Liver (tissue), 9 donors: Measurements from ENCODE around the gene GNPTG. TPM values are rescaled to one million over a fixed set of nuclear protein-coding genes. Genes with fewer than 3 reads are reported as not detected.

Experiments used
- DNase-seq: peaks from one replicate; pipeline ENCODE4 v3.0.0-alpha.2; 2017; ENCODE audit warnings: low spot score
- H3K27ac ChIP-seq, 2 donors: one replicate each; pipeline ENCODE4 v1.7.0; 2013; ENCODE audit warnings: inconsistent platforms in 2 of 2, low read length in 2 of 2, control low read depth in 1 of 2, low read depth in 1 of 2, mild to moderate bottlenecking in 1 of 2
- H3K27me3 ChIP-seq, 4 donors: one replicate each; pipeline versions ENCODE4 v1.6.1 to v1.7.0; 2013; ENCODE audit warnings: low read length in 3 of 4, inconsistent platforms in 1 of 4, mild to moderate bottlenecking in 1 of 4, moderate library complexity in 1 of 4; ENCODE audit not compliant: control insufficient read depth in 4 of 4, insufficient read depth in 4 of 4
- H3K36me3 ChIP-seq, 4 donors: one replicate each; pipeline versions ENCODE4 v1.6.1 to v1.7.0; 2013; ENCODE audit warnings: low read length in 3 of 4, mild to moderate bottlenecking in 3 of 4, low read depth in 1 of 4, moderate library complexity in 1 of 4; ENCODE audit not compliant: control insufficient read depth in 4 of 4, insufficient read depth in 3 of 4
- H3K4me1 ChIP-seq, 4 donors: one replicate each; pipeline versions ENCODE4 v1.6.1 to v1.7.0; 2013; ENCODE audit warnings: low read length in 3 of 4, mild to moderate bottlenecking in 3 of 4, moderate library complexity in 1 of 4; ENCODE audit not compliant: control insufficient read depth in 4 of 4, insufficient read depth in 4 of 4
- H3K4me3 ChIP-seq, 3 donors: one replicate each; pipeline versions ENCODE4 v1.6.1 to v1.7.0; 2013; ENCODE audit warnings: low read length in 3 of 3, control low read depth in 1 of 3, low read depth in 1 of 3, mild to moderate bottlenecking in 1 of 3
- H3K9ac ChIP-seq, 2 donors: one replicate each; pipeline ENCODE4 v1.7.0; 2013; ENCODE audit warnings: low read length in 2 of 2, mild to moderate bottlenecking in 2 of 2, moderate library complexity in 2 of 2, control low read depth in 1 of 2, low read depth in 1 of 2
- H3K9me3 ChIP-seq, 4 donors: one replicate each; pipeline versions ENCODE4 v1.6.1 to v1.7.0; 2013; ENCODE audit warnings: low read length in 3 of 4; ENCODE audit not compliant: control insufficient read depth in 4 of 4
- CTCF ChIP-seq: fragments of 150-350 bp; IDR thresholded peaks from 2 replicates; pipeline ENCODE4 v1.5.1; 2017; ENCODE audit warnings: improper control_type of control experiment, low read depth, low read length; ENCODE audit not compliant: missing input control
- FOXA1 ChIP-seq: IDR thresholded peaks from 2 replicates; pipeline ENCODE4 v1.6.1; 2016; ENCODE audit warnings: antibody characterized with exemption
- FOXA2 ChIP-seq: IDR thresholded peaks from 2 replicates; pipeline ENCODE4 v1.6.1; 2016; ENCODE audit warnings: antibody characterized with exemption
- GABPA ChIP-seq, 2 donors: IDR thresholded peaks in 1 of 2; conservative IDR thresholded peaks in 1 of 2; 2 replicates each; pipeline ENCODE4 v1.6.1; 2016; ENCODE audit warnings: antibody characterized with exemption in 2 of 2, mild to moderate bottlenecking in 1 of 2, moderate library complexity in 1 of 2
- HNF4A ChIP-seq, 2 donors: conservative IDR thresholded peaks; 2 replicates each; pipeline ENCODE4 v1.6.1; 2016; ENCODE audit warnings: antibody characterized with exemption in 2 of 2, mild to moderate bottlenecking in 2 of 2
- HNF4G ChIP-seq: IDR thresholded peaks from 2 replicates; pipeline ENCODE4 v1.6.1; 2016; ENCODE audit warnings: antibody characterized with exemption
- NR2F2 ChIP-seq: IDR thresholded peaks from 2 replicates; pipeline ENCODE4 v1.6.1; 2016; ENCODE audit warnings: antibody characterized with exemption
- RAD21 ChIP-seq, 2 donors: IDR thresholded peaks; 2 replicates each; pipeline ENCODE4 v1.6.1; 2016; ENCODE audit warnings: antibody characterized with exemption in 2 of 2, mild to moderate bottlenecking in 2 of 2
- REST ChIP-seq: IDR thresholded peaks from 2 replicates; pipeline ENCODE4 v1.6.1; 2016; ENCODE audit warnings: antibody characterized with exemption, mild to moderate bottlenecking
- RXRA ChIP-seq, 2 donors: IDR thresholded peaks; 2 replicates each; pipeline ENCODE4 v1.6.1; 2017 to 2018; ENCODE audit warnings: antibody characterized with exemption in 2 of 2, mild to moderate bottlenecking in 1 of 2
- SP1 ChIP-seq: IDR thresholded peaks from 2 replicates; pipeline ENCODE4 v1.6.1; 2018; ENCODE audit warnings: antibody characterized with exemption, mild to moderate bottlenecking
- TAF1 ChIP-seq: conservative IDR thresholded peaks from 2 replicates; pipeline ENCODE4 v1.6.1; 2016; ENCODE audit warnings: antibody characterized with exemption, mild to moderate bottlenecking
- YY1 ChIP-seq: IDR thresholded peaks from 2 replicates; pipeline ENCODE4 v1.6.1; 2016; ENCODE audit warnings: antibody characterized with exemption, mild to moderate bottlenecking
- WGBS: extraction: QIAGEN DNeasy Blood & Tissue Kit; methylation state at CpG from one replicate; pipeline ENCODE4 v1.1.7; 2013; 5-methylcytosine and 5-hydroxymethylcytosine counted together
- polyA plus RNA-seq, 2 donors: library from polyadenylated mRNA; stranded (reverse) in 1 of 2; unstranded in 1 of 2; fragments of 200-250 nt in 1 of 2; fragments of >200 nt in 1 of 2; fragmentation: Nextera tagmentation in 1 of 2; extraction: Ambion mirVana in 1 of 2; gene quantifications; one replicate each; pipeline versions ENCODE4 v1.2.1 to v1.2.3, GENCODE V29; 2013 to 2015
- total RNA-seq, 2 donors: library from RNA; depleted of rRNA; stranded (reverse); fragments of >200 nt; gene quantifications; one replicate each; pipeline ENCODE4 v1.2.3, GENCODE V29; 2014
- TF ChIP-seq, protein P1 (sequence below): IDR thresholded peaks from 2 replicates; pipeline ENCODE4 v1.6.1; 2016; ENCODE audit warnings: antibody characterized with exemption
- TF ChIP-seq, protein P2 (sequence below): IDR thresholded peaks from 2 replicates; pipeline ENCODE4 v1.6.1; 2016; ENCODE audit warnings: antibody characterized with exemption
- donor health status: healthy.
- donor health status: healthy.
- donor health status: healthy.
- donor health status: healthy.
- donor health status: healthy.

The GNPTG gene
- total and polyA plus RNA-seq, 4 donors, result 24.4 to 79.6 (median 41.0) TPM

DNA sequence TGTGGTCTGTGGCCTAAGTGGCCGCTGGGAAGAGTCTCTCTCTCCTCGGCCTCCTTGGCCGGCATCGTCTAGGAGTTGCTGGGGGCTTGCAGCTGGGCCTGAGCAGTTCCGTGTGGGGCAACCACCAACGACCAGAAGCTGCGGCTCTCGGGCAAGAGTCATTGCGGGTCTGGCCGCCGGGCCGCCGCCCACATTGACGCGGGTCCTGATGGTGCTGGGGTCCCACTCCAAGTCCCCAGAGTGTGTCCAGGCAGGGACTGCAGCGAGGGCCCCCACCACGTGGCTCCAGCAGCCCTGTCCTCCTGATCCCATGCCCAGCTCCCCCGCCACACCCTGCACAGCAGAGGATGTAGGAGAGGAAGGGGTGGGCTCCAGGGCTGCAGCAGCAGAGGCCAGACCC lies 31.8 kb downstream of the GNPTG start:
- peaks cover 3 to 34% (median 5%) of the 10 kb centered on the region in 4 donors for H3K36me3 ChIP-seq
- no peak overlapping the region for H3K27ac ChIP-seq
- H3K4me1 ChIP-seq, result peaks cover 4 to 14% (median 8%) of the 10 kb centered on the region in 4 donors
- 96% methylated on average over 18 of the region's 18 CpGs for WGBS
- no peak overlapping the region for H3K9ac ChIP-seq
- no peak overlapping the region for H3K4me3 ChIP-seq
- H3K9me3 ChIP-seq, result no peaks in the 10 kb centered on the region
- H3K27me3 ChIP-seq, result no peaks in the 10 kb centered on the region
- TF ChIP-seq YY1 (no peak), CTCF (no peak), NR2F2 (no peak), REST (no peak), RXRA (IDR thresholded peaks at IDR 0.05) (no peak), RAD21 (IDR thresholded peaks at IDR 0.05) (no peak), TAF1 (no peak), FOXA2 (no peak)
- TF ChIP-seq, protein P1, sequence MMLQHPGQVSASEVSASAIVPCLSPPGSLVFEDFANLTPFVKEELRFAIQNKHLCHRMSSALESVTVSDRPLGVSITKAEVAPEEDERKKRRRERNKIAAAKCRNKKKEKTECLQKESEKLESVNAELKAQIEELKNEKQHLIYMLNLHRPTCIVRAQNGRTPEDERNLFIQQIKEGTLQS, result no peak
- no peak for DNase-seq

- no peak for DNase-seq
- Histone ChIP-seq H3K27ac (no peak overlapping the region), H3K9ac (no peak overlapping the region), H3K4me3 (no peak overlapping the region), H3K4me1 (no peaks in the 10 kb centered on the region), H3K9me3 (no peaks in the 10 kb centered on the region), H3K27me3 (no peaks in the 10 kb centered on the region), H3K36me3 (peaks cover 5 to 48% (median 10%) of the 10 kb centered on the region in 4 donors)
- 97% methylated on average over 39 of the region's 39 CpGs for WGBS
- TF ChIP-seq GABPA (IDR thresholded peaks at IDR 0.05 in 1 of 2, conservative IDR thresholded peaks at IDR 0.05 in 1 of 2), result no peak
- no peak for TF ChIP-seq RAD21 (IDR thresholded peaks at IDR 0.05)
- TF ChIP-seq CTCF, result no peak
- no peak for TF ChIP-seq HNF4A (conservative IDR thresholded peaks at IDR 0.05)
- no peak for TF ChIP-seq NR2F2
- no peak for TF ChIP-seq RXRA (IDR thresholded peaks at IDR 0.05)
- no peak for TF ChIP-seq YY1
- TF ChIP-seq TAF1, result no peak
- TF ChIP-seq HNF4G, result no peak
- TF ChIP-seq FOXA1, result no peak
- TF ChIP-seq, protein P2, sequence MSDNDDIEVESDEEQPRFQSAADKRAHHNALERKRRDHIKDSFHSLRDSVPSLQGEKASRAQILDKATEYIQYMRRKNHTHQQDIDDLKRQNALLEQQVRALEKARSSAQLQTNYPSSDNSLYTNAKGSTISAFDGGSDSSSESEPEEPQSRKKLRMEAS, result no peak
- no peak for TF ChIP-seq SP1
- no peak for TF ChIP-seq REST
Observed at GRCh38 chr16:1385232-1385631, 33.5 kb downstream of the GNPTG start.
